HepG2 (cell line): ENCODE results near the gene NCAPG. TPM values are rescaled to one million over a fixed set of nuclear protein-coding genes. Genes with fewer than 3 reads are reported as not detected.

Experiments used
- ATAC-seq: fragments of 200-7000 bp; cut with Tn5 transposase; 3 replicates; pipeline ENCODE4 v1.9.1; 2020; ENCODE audit warnings: mild to moderate bottlenecking, moderate library complexity
- BruUV-seq: library from RNA; stranded (reverse); fragments of 400-500 nt; replicated peaks from 2 replicates; lab custom pipeline; 2021; lab: Mats Ljungman, UMichigan
- CTCF ChIA-PET: fragments of 300-600 bp; formaldehyde crosslinking; extraction: SDS; loops from one replicate; lab custom pipeline; 2021; ENCODE audit warnings: low total read pairs, inconsistent platforms, low intra/inter-chr PET ratio; lab: Yijun Ruan, JAX
- POLR2A ChIA-PET: fragments of 350-600 bp; sonication (Branson Sonifier 250); formaldehyde crosslinking; loops from one replicate; lab custom pipeline; 2020; ENCODE audit warnings: antibody characterized with exemption, inconsistent platforms; lab: Yijun Ruan, JAX
- DNase-seq: peaks from one replicate; pipeline ENCODE4 v3.0.0-alpha.2; 2015; ENCODE audit warnings: low spot score
- FAIRE-seq: peaks from 3 replicates; lab custom pipeline; 2011; peaks lifted over from hg19 to GRCh38; lab: Jason Lieb, UNC
- H2AFZ ChIP-seq: one replicate; pipeline ENCODE4 v1.6.1; 2011; ENCODE audit warnings: low read length, inconsistent platforms
- H3K27ac ChIP-seq: fragments of 300-600 bp; 3 replicates; pipeline ENCODE4 v1.8.0; 2011; ENCODE audit warnings: mixed run types, mild to moderate bottlenecking, mixed read lengths, low read length, inconsistent platforms; ENCODE audit not compliant: insufficient read depth; ENCODE audit errors: extremely low read length
- H3K27me3 ChIP-seq, 2 experiments: fragments of 200-600 bp in 1 of 2; 2 replicates in 1 of 2; 3 replicates in 1 of 2; pipeline versions ENCODE4 v1.6.0 to v1.8.0; 2011; ENCODE audit warnings: low read length in 2 of 2, mild to moderate bottlenecking in 2 of 2, moderate library complexity in 2 of 2, inconsistent platforms in 1 of 2; ENCODE audit not compliant: insufficient read depth in 2 of 2, control insufficient read depth in 1 of 2
- H3K36me3 ChIP-seq, 2 experiments: fragments of 200-600 bp in 1 of 2; replicated peaks in 1 of 2; 2 replicates in 1 of 2; 3 replicates in 1 of 2; pipeline versions ENCODE4 v1.5.1 to v1.8.0; 2011; ENCODE audit warnings: low read length in 2 of 2, inconsistent platforms in 1 of 2; ENCODE audit not compliant: insufficient read depth in 2 of 2, control insufficient read depth in 1 of 2
- H3K4me1 ChIP-seq: 2 replicates; pipeline ENCODE4 v1.5.1; 2012; ENCODE audit warnings: low read length, inconsistent platforms; ENCODE audit not compliant: insufficient read depth
- H3K4me2 ChIP-seq: 2 replicates; pipeline ENCODE4 v1.6.0; 2011; ENCODE audit warnings: low read depth, low read length, inconsistent platforms
- H3K4me3 ChIP-seq, 3 experiments: fragments of 200-600 bp in 1 of 3; sonication (generic), shearing (Covaris generic) in 1 of 3; replicated peaks in 1 of 3; 2 replicates each; pipeline ENCODE4 v1.5.1; 2011 to 2016; ENCODE audit warnings: low read length in 3 of 3, inconsistent platforms in 2 of 3, low read depth in 2 of 3, mild to moderate bottlenecking in 2 of 3, control low read depth in 1 of 3, mixed read lengths in 1 of 3; ENCODE audit not compliant: insufficient read depth in 1 of 3
- H3K79me2 ChIP-seq: one replicate; pipeline ENCODE4 v1.6.1; 2011; ENCODE audit warnings: low read length, inconsistent platforms; ENCODE audit not compliant: insufficient read depth
- H3K9ac ChIP-seq: 2 replicates; pipeline ENCODE4 v1.6.0; 2011; ENCODE audit warnings: mild to moderate bottlenecking, low read depth, low read length, inconsistent platforms; ENCODE audit not compliant: insufficient read depth
- H3K9me3 ChIP-seq: 2 replicates; pipeline ENCODE4 v1.5.1; 2012; ENCODE audit warnings: mild to moderate bottlenecking, low read length
- H4K20me1 ChIP-seq: 2 replicates; pipeline ENCODE4 v1.6.0; 2011; ENCODE audit warnings: inconsistent platforms, mild to moderate bottlenecking, low read length, moderate library complexity; ENCODE audit not compliant: insufficient read depth
- CTCF ChIP-seq: sonication (generic); formaldehyde crosslinking; IDR thresholded peaks from 2 replicates; pipeline ENCODE4 v1.5.0; 2020; ENCODE audit warnings: mild to moderate bottlenecking, missing genetic modification reagents, moderate library complexity
- FOSL1 ChIP-seq: sonication (generic); formaldehyde crosslinking; IDR thresholded peaks from 2 replicates; pipeline ENCODE4 v1.9.0; 2021; ENCODE audit warnings: missing genetic modification reagents, borderline replicate concordance
- FOXA1 ChIP-seq, 2 experiments: fragments of 450-650 bp in 1 of 2; sonication (generic) in 1 of 2; formaldehyde crosslinking in 1 of 2; IDR thresholded peaks; 2 replicates each; pipeline versions ENCODE4 v1.4.0 to v1.6.1; 2016 to 2020; ENCODE audit warnings: missing genetic modification reagents in 1 of 2
- JUND ChIP-seq: sonication (generic); formaldehyde crosslinking; IDR thresholded peaks from 2 replicates; pipeline ENCODE4 v1.8.0; 2022; ENCODE audit warnings: mild to moderate bottlenecking, missing genetic modification reagents
- MIXL1 ChIP-seq: IDR thresholded peaks from 2 replicates; pipeline ENCODE4 v1.6.1; 2016
- NAIF1 ChIP-seq: sonication (generic); formaldehyde crosslinking; IDR thresholded peaks from 2 replicates; pipeline ENCODE4 v1.5.0; 2020; ENCODE audit warnings: mild to moderate bottlenecking, missing genetic modification reagents, borderline replicate concordance
- RFX1 ChIP-seq: fragments of 450-650 bp; IDR thresholded peaks from 2 replicates; pipeline ENCODE4 v1.6.1; 2017
- STAG1 ChIP-seq: sonication (generic); formaldehyde crosslinking; IDR thresholded peaks from 2 replicates; pipeline ENCODE4 v1.4.0; 2020; ENCODE audit warnings: missing genetic modification reagents
- ZKSCAN1 ChIP-seq: fragments of 150-350 bp; IDR thresholded peaks from 2 replicates; pipeline ENCODE4 v1.6.1; 2014; ENCODE audit warnings: low read length
- ZNF280D ChIP-seq: sonication (generic); formaldehyde crosslinking; IDR thresholded peaks from 2 replicates; pipeline ENCODE4 v1.5.1; 2020; ENCODE audit warnings: mild to moderate bottlenecking, missing genetic modification reagents
- WGBS: methylation state at CpG from one replicate; pipeline ENCODE4 v1.1.6; 2017; ENCODE audit warnings: low lambda C conversion rate; 5-methylcytosine and 5-hydroxymethylcytosine counted together
- in situ Hi-C: cut with HindIII; loops from 2 replicates; pipeline ENCODE4 v1.10.0; 2017; ENCODE audit warnings: low pct_unique_long_range_greater_than_20kb; ENCODE audit not compliant: extremely low pct_ligation_motif_present
- intact Hi-C: fragments of 100-400 bp; cut with micrococcal nuclease; formaldehyde crosslinking; loops from one replicate; pipeline ENCODE4 v1.10.0; 2022; ENCODE audit not compliant: unreplicated experiment
- polyA plus RNA-seq, 8 experiments: library from polyadenylated mRNA; depleted of rRNA in 3 of 8; stranded (reverse) in 7 of 8; unstranded in 1 of 8; fragments of >200 nt; fragmentation: Illumina TruSeq in 4 of 8; extraction: Trizol in 4 of 8; gene quantifications; 2 replicates each; pipeline versions ENCODE4 v1.2.1 to v1.2.3, GENCODE V29; 2011 to 2016; ENCODE audit warnings: low read depth in 4 of 8, missing spikeins in 1 of 8, mixed read lengths in 1 of 8; ENCODE audit not compliant: insufficient read depth in 1 of 8
- total RNA-seq, 5 experiments: library from RNA; depleted of rRNA; stranded (reverse); fragments of >200 nt; fragmentation: Illumina TruSeq; extraction: Trizol; gene quantifications; 2 replicates each; pipeline ENCODE4 v1.2.3, GENCODE V29; 2016; ENCODE audit warnings: low read depth in 1 of 5
- TF ChIP-seq, protein P1 (sequence below): sonication (generic); formaldehyde crosslinking; IDR thresholded peaks from 2 replicates; pipeline ENCODE4 v1.5.1; 2020; ENCODE audit warnings: missing genetic modification reagents, mild to moderate bottlenecking, borderline replicate concordance
- TF ChIP-seq, protein P2 (sequence below): sonication (generic); formaldehyde crosslinking; conservative IDR thresholded peaks from 2 replicates; pipeline ENCODE4 v1.5.0; 2020; ENCODE audit warnings: missing genetic modification reagents

NCAPG gene
- total and polyA plus RNA-seq, 2 of the 13 experiments (the other 11 are each of a cell fraction or from before 2014, with no cell fraction given): 14.8 to 61.9 TPM

DNA sequence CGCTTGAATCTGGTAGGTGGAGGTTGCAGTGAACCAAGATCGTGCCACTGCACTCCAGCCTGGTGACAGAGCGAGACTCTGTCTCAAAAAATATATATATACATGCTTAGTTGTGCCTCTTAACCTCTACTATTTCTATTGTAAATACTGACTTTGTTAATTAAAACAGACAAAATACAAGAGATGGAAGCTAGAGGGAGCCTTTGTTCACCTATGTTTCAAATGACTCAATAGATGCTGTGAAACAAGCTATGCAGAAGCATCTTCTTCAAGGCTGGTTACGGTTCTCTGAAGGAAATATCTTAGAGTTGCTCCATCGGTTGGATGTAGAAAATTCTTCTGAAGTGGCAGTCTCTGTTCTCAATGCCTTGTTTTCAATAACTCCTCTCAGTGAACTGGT, 6.2 kb downstream of the NCAPG start:
- Histone ChIP-seq H3K79me2 (peaks cover 37% of the 10 kb centered on the region), H3K27ac (no peak overlapping the region), H3K4me2 (no peak overlapping the region), H3K9ac (no peak overlapping the region), H3K36me3 (peaks cover 2 to 28% of the 10 kb centered on the region in 2 experiments; a peak in 3 of 5 replicates), H3K9me3 (no peaks in the 10 kb centered on the region), H3K27me3 (no peaks in the 10 kb centered on the region; a peak in 1 of 5 replicates), H3K4me3 (no peak overlapping the region), H3K4me1 (peaks cover 18% of the 10 kb centered on the region), H4K20me1 (no peaks in the 10 kb centered on the region)
- in situ Hi-C loops: loop anchor here (5.0 to 10.0 kb wide), 3 partner anchors 208 to 775 kb away; partner anchors contain the start of gene LCORL
- intact Hi-C loops: loop anchor here (1.0 kb wide), 2 partner anchors 550 to 776 kb away; no protein-coding TSS in a partner anchor
- FAIRE-seq (peak; percentile 51), DNase-seq (peak; percentile 29), ATAC-seq (peak; percentile 65)
- CTCF ChIA-PET: interaction anchor here (1.3 to 2.4 kb wide), 2 partner anchors 550 to 777 kb away, joined by 5 to 16 read pairs; no protein-coding TSS in a partner anchor
- WGBS: 94% methylated on average over 5 of the region's 5 CpGs
- TF ChIP-seq FOSL1 (CRISPR knock-in tag): no peak
- no peak for TF ChIP-seq JUND (CRISPR knock-in tag)
- TF ChIP-seq RFX1: no peak
- TF ChIP-seq CTCF: peak; percentile 55
- no peak for TF ChIP-seq NAIF1
- no peak for TF ChIP-seq ZNF280D (CRISPR knock-in tag)
- TF ChIP-seq MIXL1: 0 out of 2 replicates have a peak, but pooled peaks have one; percentile 38
- TF ChIP-seq, protein P1, sequence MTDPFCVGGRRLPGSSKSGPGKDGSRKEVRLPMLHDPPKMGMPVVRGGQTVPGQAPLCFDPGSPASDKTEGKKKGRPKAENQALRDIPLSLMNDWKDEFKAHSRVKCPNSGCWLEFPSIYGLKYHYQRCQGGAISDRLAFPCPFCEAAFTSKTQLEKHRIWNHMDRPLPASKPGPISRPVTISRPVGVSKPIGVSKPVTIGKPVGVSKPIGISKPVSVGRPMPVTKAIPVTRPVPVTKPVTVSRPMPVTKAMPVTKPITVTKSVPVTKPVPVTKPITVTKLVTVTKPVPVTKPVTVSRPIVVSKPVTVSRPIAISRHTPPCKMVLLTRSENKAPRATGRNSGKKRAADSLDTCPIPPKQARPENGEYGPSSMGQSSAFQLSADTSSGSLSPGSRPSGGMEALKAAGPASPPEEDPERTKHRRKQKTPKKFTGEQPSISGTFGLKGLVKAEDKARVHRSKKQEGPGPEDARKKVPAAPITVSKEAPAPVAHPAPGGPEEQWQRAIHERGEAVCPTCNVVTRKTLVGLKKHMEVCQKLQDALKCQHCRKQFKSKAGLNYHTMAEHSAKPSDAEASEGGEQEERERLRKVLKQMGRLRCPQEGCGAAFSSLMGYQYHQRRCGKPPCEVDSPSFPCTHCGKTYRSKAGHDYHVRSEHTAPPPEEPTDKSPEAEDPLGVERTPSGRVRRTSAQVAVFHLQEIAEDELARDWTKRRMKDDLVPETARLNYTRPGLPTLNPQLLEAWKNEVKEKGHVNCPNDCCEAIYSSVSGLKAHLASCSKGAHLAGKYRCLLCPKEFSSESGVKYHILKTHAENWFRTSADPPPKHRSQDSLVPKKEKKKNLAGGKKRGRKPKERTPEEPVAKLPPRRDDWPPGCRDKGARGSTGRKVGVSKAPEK (CRISPR knock-in tag): no peak
- no peak for TF ChIP-seq ZKSCAN1
- peak; percentile 64 for TF ChIP-seq STAG1 (CRISPR knock-in tag)
- TF ChIP-seq FOXA1 (IDR thresholded peaks at IDR 0.05): no peak
- TF ChIP-seq FOXA1 (CRISPR knock-in tag; IDR thresholded peaks at IDR 0.05): 0 out of 2 replicates have a peak, but pooled peaks have one; percentile 33
- TF ChIP-seq, protein P2, sequence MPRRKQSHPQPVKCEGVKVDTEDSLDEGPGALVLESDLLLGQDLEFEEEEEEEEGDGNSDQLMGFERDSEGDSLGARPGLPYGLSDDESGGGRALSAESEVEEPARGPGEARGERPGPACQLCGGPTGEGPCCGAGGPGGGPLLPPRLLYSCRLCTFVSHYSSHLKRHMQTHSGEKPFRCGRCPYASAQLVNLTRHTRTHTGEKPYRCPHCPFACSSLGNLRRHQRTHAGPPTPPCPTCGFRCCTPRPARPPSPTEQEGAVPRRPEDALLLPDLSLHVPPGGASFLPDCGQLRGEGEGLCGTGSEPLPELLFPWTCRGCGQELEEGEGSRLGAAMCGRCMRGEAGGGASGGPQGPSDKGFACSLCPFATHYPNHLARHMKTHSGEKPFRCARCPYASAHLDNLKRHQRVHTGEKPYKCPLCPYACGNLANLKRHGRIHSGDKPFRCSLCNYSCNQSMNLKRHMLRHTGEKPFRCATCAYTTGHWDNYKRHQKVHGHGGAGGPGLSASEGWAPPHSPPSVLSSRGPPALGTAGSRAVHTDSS (CRISPR knock-in tag): no peak
- TF ChIP-seq, all 625 proteins: peak for 4
- H2AFZ ChIP-seq: no peak overlapping the region
- POLR2A ChIA-PET: no interaction called here
- no TSS peak for BruUV-seq
